ENCODE results near the gene NHLH1. TPM values are rescaled to one million over a fixed set of nuclear protein-coding genes. Genes with fewer than 3 reads are reported as not detected.
"Not testable (repeated sequence)": the region's sequence is repeated elsewhere in the genome, so short reads cannot be mapped to it uniquely, and the experiment has no call there.

NHLH1 gene
- total and polyA plus RNA-seq, 8 donors: 0.11 to 0.14 TPM; not detected in 6

GRCh38 chr1:160374306-160375110, 7.6 kb downstream of the NHLH1 start:
- no peak for TF ChIP-seq CTCF (IDR thresholded peaks at IDR 0.05)
- H3K9me3 ChIP-seq: no peaks in the 10 kb centered on the region
- peak overlapping the region in 1 of 4 donors; percentile 28 for H3K27ac ChIP-seq
- H3K4me3 ChIP-seq: no peak overlapping the region
- no peak for FAIRE-seq
- H3K4me1 ChIP-seq: no peaks in the 10 kb centered on the region
- intact Hi-C loops (cut with DNase I): loop anchor here in 2 of 3 donors (10.0 kb wide), 2 partner anchors 180 to 270 kb away; partner anchors contain the start of gene CASQ1 (in 1 of the 2)
- DNase-seq: no peak
- no peaks in the 10 kb centered on the region for H3K36me3 ChIP-seq
- no peak for ATAC-seq
- WGBS, 2 donors: 51 to 59% methylated on average over 6 of the region's 6 CpGs
- H3K27me3 ChIP-seq: no peaks in the 10 kb centered on the region

GRCh38 chr1:160375788-160376524, 9.1 kb downstream of the NHLH1 start:
- DNase-seq (no peak), ATAC-seq (peak in 3 of 4 donors; percentile 36 to 43 (median 43)), FAIRE-seq (no peak)
- no peaks in the 10 kb centered on the region for H3K4me1 ChIP-seq
- no peaks in the 10 kb centered on the region for H3K36me3 ChIP-seq
- H3K4me3 ChIP-seq: no peak overlapping the region
- peak overlapping the region in 3 of 4 donors; percentile 4 to 52 (median 27) for H3K27ac ChIP-seq
- no peaks in the 10 kb centered on the region for H3K27me3 ChIP-seq
- TF ChIP-seq CTCF (IDR thresholded peaks at IDR 0.05): no peak
- no peaks in the 10 kb centered on the region for H3K9me3 ChIP-seq
- intact Hi-C loops (cut with DNase I): loop anchor here in 2 of 3 donors (10.0 kb wide), 2 partner anchors 181 to 271 kb away; partner anchors contain the start of gene CASQ1 (in 1 of the 2)
- 36 to 39% methylated on average over 9 of the region's 9 CpGs for WGBS, 2 donors

GRCh38 chr1:160376525-160377131, 9.8 kb downstream of the NHLH1 start:
- Histone ChIP-seq H3K27me3 (no peaks in the 10 kb centered on the region), H3K4me1 (no peaks in the 10 kb centered on the region), H3K27ac (peak overlapping the region in 1 of 4 donors; percentile 27), H3K9me3 (no peaks in the 10 kb centered on the region), H3K36me3 (no peaks in the 10 kb centered on the region), H3K4me3 (no peak overlapping the region)
- DNase-seq (peak in 2 of 6 donors; percentile 27 to 45), FAIRE-seq (no peak), ATAC-seq (peak; percentile 81 to 91 (median 90))
- peak; percentile 68 to 83 (median 81) for TF ChIP-seq CTCF (IDR thresholded peaks at IDR 0.05)
- WGBS, 2 donors: 10 to 20% methylated on average over 5 of the region's 5 CpGs
- intact Hi-C loops (cut with DNase I): loop anchor here in 2 of 3 donors (10.0 kb wide), 2 partner anchors 182 to 272 kb away; partner anchors contain the start of gene CASQ1 (in 1 of the 2)

- no peaks in the 10 kb centered on the region for H3K9me3 ChIP-seq
- no peak overlapping the region for H3K27ac ChIP-seq
- no peak for DNase-seq
- WGBS, 2 donors: 77 to 80% methylated on average over 7 of the region's 7 CpGs
- no peak for FAIRE-seq
- no peaks in the 10 kb centered on the region for H3K4me1 ChIP-seq
- intact Hi-C loops (cut with DNase I): loop anchor here in 2 of 3 donors (10.0 kb wide), 2 partner anchors 183 to 273 kb away; partner anchors contain the start of gene CASQ1 (in 1 of the 2)
- no peak for TF ChIP-seq CTCF (IDR thresholded peaks at IDR 0.05)
- no peaks in the 10 kb centered on the region for H3K27me3 ChIP-seq
- ATAC-seq: no peak
- no peaks in the 10 kb centered on the region for H3K36me3 ChIP-seq
- H3K4me3 ChIP-seq: no peak overlapping the region
Measured at GRCh38 chr1:160377585-160378206, 10.8 kb downstream of the NHLH1 start.

- H3K36me3 ChIP-seq; H3K4me1 ChIP-seq; H3K27me3 ChIP-seq; H3K4me3 ChIP-seq; H3K9me3 ChIP-seq; DNase-seq; H3K27ac ChIP-seq; FAIRE-seq; intact Hi-C loops (cut with DNase I); ATAC-seq: not testable (repeated sequence)
- WGBS, 2 donors: 95 to 98% methylated on average over 2 of the region's 2 CpGs
Measured at GRCh38 chr1:160384812-160385211, 17.9 kb downstream of the NHLH1 start.

GRCh38 chr1:160388406-160388805, 21.5 kb downstream of the NHLH1 start:
- H3K9me3 ChIP-seq; DNase-seq; H3K27ac ChIP-seq; intact Hi-C loops (cut with DNase I); FAIRE-seq; H3K27me3 ChIP-seq; H3K36me3 ChIP-seq; H3K4me3 ChIP-seq; H3K4me1 ChIP-seq; ATAC-seq: not testable (repeated sequence)
- WGBS, 2 donors: 49 to 61% methylated on average over 2 to 4 of the region's 4 CpGs
